Memory B cell (primary cell): ENCODE results near the gene GRM8.

Source experiments
- ATAC-seq: fragments of 150-1000 bp; cut with Tn5 transposase; 2 replicates; pipeline ENCODE4 v1.10.0; 2021; ENCODE audit warnings: low read depth, mild to moderate bottlenecking, moderate library complexity
- DNase-seq, 2 donors: peaks; one replicate each; pipeline ENCODE4 v3.0.0; 2022; ENCODE audit warnings: low spot score in 2 of 2
- H3K27ac Mint-ChIP-seq: one replicate; pipeline ENCODE4 v1.8.0; 2022; ENCODE audit warnings: mild to moderate bottlenecking, moderate library complexity, mixed read lengths
- H3K27me3 Mint-ChIP-seq: one replicate; pipeline ENCODE4 v1.8.0; 2022; ENCODE audit warnings: mixed read lengths
- H3K36me3 Mint-ChIP-seq: one replicate; pipeline ENCODE4 v1.8.0; 2022; ENCODE audit warnings: mild to moderate bottlenecking, mixed read lengths
- H3K4me1 Mint-ChIP-seq: one replicate; pipeline ENCODE4 v1.8.0; 2022; ENCODE audit warnings: mixed read lengths
- H3K4me3 Mint-ChIP-seq: one replicate; pipeline ENCODE4 v1.8.0; 2022; ENCODE audit warnings: mild to moderate bottlenecking, moderate library complexity, mixed read lengths
- H3K9me3 Mint-ChIP-seq: one replicate; pipeline ENCODE4 v1.8.0; 2022; ENCODE audit warnings: mixed read lengths

The GRM8 gene

GRCh38 chr7:126657599-126658358 lies 595.0 kb downstream of the GRM8 start:
- peaks cover 2% of the 10 kb centered on the region for H3K27me3 Mint-ChIP-seq
- no peaks in the 10 kb centered on the region for H3K36me3 Mint-ChIP-seq
- H3K27ac Mint-ChIP-seq: peak overlapping the region; percentile 73
- H3K9me3 Mint-ChIP-seq: peaks cover 1% of the 10 kb centered on the region
- ATAC-seq (peak; percentile 89), DNase-seq (no peak)
- H3K4me1 Mint-ChIP-seq: peaks cover 8% of the 10 kb centered on the region
- no peak overlapping the region for H3K4me3 Mint-ChIP-seq

- no peak overlapping the region for H3K4me3 Mint-ChIP-seq
- no peak for ATAC-seq
- DNase-seq: no peak
- no peaks in the 10 kb centered on the region for H3K36me3 Mint-ChIP-seq
- H3K27me3 Mint-ChIP-seq: peaks cover 2% of the 10 kb centered on the region
- peaks cover 1% of the 10 kb centered on the region for H3K9me3 Mint-ChIP-seq
- H3K4me1 Mint-ChIP-seq: peaks cover 8% of the 10 kb centered on the region
- no peak overlapping the region for H3K27ac Mint-ChIP-seq
Observed at GRCh38 chr7:126657137-126657536, 595.6 kb downstream of the GRM8 start.

DNA sequence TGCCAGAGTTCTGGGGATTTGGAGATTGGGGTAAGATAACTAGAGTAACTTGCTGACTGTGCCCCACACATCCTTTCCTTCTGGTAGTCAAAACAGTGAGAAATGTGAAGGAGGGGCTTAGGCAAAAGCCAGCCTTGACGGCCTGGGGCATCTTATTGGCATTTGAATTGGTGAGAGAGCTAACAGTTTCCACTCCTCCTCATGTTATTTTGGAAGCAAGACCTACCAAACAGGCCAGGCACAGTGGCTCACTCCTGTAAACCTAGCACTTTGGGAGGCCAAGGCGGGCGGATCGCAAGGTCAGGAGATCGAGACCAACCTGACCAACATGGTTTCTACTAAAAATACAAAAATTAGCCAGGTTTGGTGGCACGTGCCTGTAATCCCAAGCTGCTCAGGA lies 596.6 kb downstream of the GRM8 start:
- no peak for ATAC-seq
- peaks cover 8% of the 10 kb centered on the region for H3K4me1 Mint-ChIP-seq
- H3K4me3 Mint-ChIP-seq: no peak overlapping the region

GRCh38 chr7:126637538-126637937 lies 615.2 kb downstream of the GRM8 start:
- DNase-seq (no peak), ATAC-seq (no peak)
- H3K4me3 Mint-ChIP-seq: no peak overlapping the region
- H3K9me3 Mint-ChIP-seq: no peaks in the 10 kb centered on the region
- no peaks in the 10 kb centered on the region for H3K4me1 Mint-ChIP-seq
- H3K27me3 Mint-ChIP-seq: peaks cover 3% of the 10 kb centered on the region
- H3K36me3 Mint-ChIP-seq: no peaks in the 10 kb centered on the region
- no peak overlapping the region for H3K27ac Mint-ChIP-seq

More for the DNA sequence above, 596.6 kb downstream of the GRM8 start:
- Mint-ChIP-seq H3K27ac (no peak overlapping the region), H3K27me3 (peaks cover 2% of the 10 kb centered on the region), H3K9me3 (peaks cover 1% of the 10 kb centered on the region), H3K36me3 (no peaks in the 10 kb centered on the region)
- DNase-seq: no peak

DNA sequence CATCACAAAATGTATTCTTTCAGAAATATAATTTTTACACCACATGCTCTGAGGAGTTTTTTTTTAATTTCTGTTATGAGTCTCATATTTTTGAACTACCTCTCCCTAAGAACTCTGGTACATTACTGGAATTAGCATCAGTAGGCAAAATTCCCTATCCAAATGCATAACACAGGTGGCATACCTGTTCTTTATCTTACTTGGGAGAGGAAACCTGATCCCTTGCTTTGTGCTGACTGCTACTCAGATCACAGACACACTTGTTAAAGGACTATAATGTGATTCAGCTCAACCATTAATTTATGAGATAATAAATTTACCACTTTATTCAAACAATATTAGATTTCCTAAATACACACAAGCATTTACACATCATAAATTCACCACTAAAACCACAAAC lies 617.2 kb downstream of the GRM8 start:
- no peak for ATAC-seq
- H3K9me3 Mint-ChIP-seq: no peaks in the 10 kb centered on the region
- peaks cover 3% of the 10 kb centered on the region for H3K27me3 Mint-ChIP-seq
- H3K36me3 Mint-ChIP-seq: no peaks in the 10 kb centered on the region
- no peak for DNase-seq
- no peak overlapping the region for H3K4me3 Mint-ChIP-seq
- no peaks in the 10 kb centered on the region for H3K4me1 Mint-ChIP-seq
- H3K27ac Mint-ChIP-seq: no peak overlapping the region

- Mint-ChIP-seq H3K36me3 (no peaks in the 10 kb centered on the region), H3K4me3 (no peak overlapping the region), H3K4me1 (no peaks in the 10 kb centered on the region), H3K27ac (no peak overlapping the region), H3K9me3 (no peaks in the 10 kb centered on the region), H3K27me3 (no peaks in the 10 kb centered on the region)
- DNase-seq (no peak), ATAC-seq (no peak)
Observed at GRCh38 chr7:126608339-126608776, 644.4 kb downstream of the GRM8 start.

GRCh38 chr7:126606331-126606730 lies 646.4 kb downstream of the GRM8 start:
- ATAC-seq: no peak
- Mint-ChIP-seq H3K36me3 (no peaks in the 10 kb centered on the region), H3K4me3 (no peak overlapping the region), H3K27me3 (no peaks in the 10 kb centered on the region), H3K4me1 (no peaks in the 10 kb centered on the region), H3K27ac (no peak overlapping the region), H3K9me3 (no peaks in the 10 kb centered on the region)
- no peak for DNase-seq

DNA sequence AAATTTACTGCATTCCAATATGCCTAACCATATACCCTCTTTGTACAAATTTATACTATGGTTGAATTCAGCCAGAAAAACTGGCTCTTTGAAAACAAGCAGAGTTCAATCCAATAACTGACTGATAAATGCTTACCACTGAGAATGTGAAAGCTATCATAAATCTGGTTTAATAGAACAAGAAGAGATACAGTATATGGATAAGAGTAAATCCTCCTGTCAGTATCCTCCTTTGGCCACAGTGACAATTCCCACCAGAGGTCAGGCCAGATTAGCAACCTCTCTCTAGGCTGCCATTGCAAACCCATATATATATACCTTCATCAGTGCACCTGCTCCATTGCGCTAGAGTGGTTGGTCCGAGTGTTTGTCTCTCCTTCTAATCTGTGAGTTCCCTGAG lies 647.2 kb downstream of the GRM8 start:
- H3K9me3 Mint-ChIP-seq: no peaks in the 10 kb centered on the region
- ATAC-seq (no peak), DNase-seq (no peak)
- H3K36me3 Mint-ChIP-seq: no peaks in the 10 kb centered on the region
- H3K4me3 Mint-ChIP-seq: no peak overlapping the region
- H3K27ac Mint-ChIP-seq: no peak overlapping the region
- no peaks in the 10 kb centered on the region for H3K27me3 Mint-ChIP-seq
- no peaks in the 10 kb centered on the region for H3K4me1 Mint-ChIP-seq

DNA sequence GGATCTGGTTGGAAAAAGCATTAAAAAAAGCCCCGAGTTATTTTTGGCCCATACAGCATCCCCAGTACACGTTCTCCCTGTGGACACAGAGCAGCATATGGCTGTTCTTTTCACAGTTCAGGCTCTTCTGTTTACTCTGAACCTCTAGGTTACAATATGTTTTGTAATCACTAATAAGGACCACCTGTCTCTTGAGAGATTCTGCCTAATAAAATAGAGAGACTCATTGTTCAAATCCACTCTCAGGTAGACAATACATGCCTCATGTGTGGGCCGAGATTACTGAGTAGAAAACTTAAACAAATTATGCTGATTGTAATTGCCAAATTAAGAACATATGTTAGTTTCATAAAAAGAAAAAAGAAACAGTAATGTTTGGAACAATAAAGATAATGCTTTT lies 647.7 kb downstream of the GRM8 start:
- Mint-ChIP-seq H3K4me3 (no peak overlapping the region), H3K36me3 (no peaks in the 10 kb centered on the region), H3K27me3 (no peaks in the 10 kb centered on the region), H3K27ac (no peak overlapping the region), H3K9me3 (no peaks in the 10 kb centered on the region), H3K4me1 (no peaks in the 10 kb centered on the region)
- no peak for DNase-seq
- no peak for ATAC-seq

- ATAC-seq (no peak), DNase-seq (no peak)
- no peaks in the 10 kb centered on the region for H3K36me3 Mint-ChIP-seq
- H3K4me3 Mint-ChIP-seq: no peak overlapping the region
- no peak overlapping the region for H3K27ac Mint-ChIP-seq
- no peaks in the 10 kb centered on the region for H3K4me1 Mint-ChIP-seq
- peaks cover 10% of the 10 kb centered on the region for H3K9me3 Mint-ChIP-seq
- no peaks in the 10 kb centered on the region for H3K27me3 Mint-ChIP-seq
Observed at GRCh38 chr7:126589068-126589684, 663.6 kb downstream of the GRM8 start.

GRCh38 chr7:126578338-126578737 lies 674.4 kb downstream of the GRM8 start:
- H3K36me3 Mint-ChIP-seq: no peaks in the 10 kb centered on the region
- H3K4me1 Mint-ChIP-seq: no peaks in the 10 kb centered on the region
- ATAC-seq (no peak), DNase-seq (no peak)
- H3K27me3 Mint-ChIP-seq: no peaks in the 10 kb centered on the region
- H3K4me3 Mint-ChIP-seq: no peak overlapping the region
- H3K9me3 Mint-ChIP-seq: peaks cover 1% of the 10 kb centered on the region
- H3K27ac Mint-ChIP-seq: no peak overlapping the region

GRCh38 chr7:126574276-126575250 lies 678.2 kb downstream of the GRM8 start:
- Mint-ChIP-seq H3K4me1 (no peaks in the 10 kb centered on the region), H3K9me3 (peaks cover 4% of the 10 kb centered on the region), H3K27me3 (no peaks in the 10 kb centered on the region), H3K36me3 (no peaks in the 10 kb centered on the region), H3K27ac (no peak overlapping the region), H3K4me3 (no peak overlapping the region)
- ATAC-seq (no peak), DNase-seq (no peak)

DNA sequence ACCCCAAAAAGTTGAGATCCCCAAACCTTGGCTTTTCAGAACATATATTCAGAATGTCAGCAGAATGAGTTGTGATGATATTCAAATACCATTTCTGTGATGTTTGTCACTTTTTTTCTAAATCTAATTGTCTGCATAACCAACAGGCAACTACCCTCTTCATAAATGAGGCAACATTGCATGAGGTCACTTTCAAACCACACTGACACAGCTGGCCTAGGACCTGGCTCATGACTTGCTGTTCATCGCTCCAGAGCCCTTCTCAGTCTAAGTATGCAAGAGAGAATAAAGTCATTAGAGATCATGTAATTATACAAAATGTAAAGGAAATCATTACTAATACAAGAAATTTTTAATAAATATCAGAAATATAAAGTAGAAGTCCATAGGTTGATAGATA lies 681.9 kb downstream of the GRM8 start:
- Mint-ChIP-seq H3K27me3 (no peaks in the 10 kb centered on the region), H3K4me1 (no peaks in the 10 kb centered on the region), H3K36me3 (no peaks in the 10 kb centered on the region), H3K27ac (no peak overlapping the region), H3K4me3 (no peak overlapping the region), H3K9me3 (peaks cover 2% of the 10 kb centered on the region)
- DNase-seq (no peak), ATAC-seq (no peak)

- Mint-ChIP-seq H3K36me3 (no peaks in the 10 kb centered on the region), H3K4me1 (no peaks in the 10 kb centered on the region), H3K27ac (no peak overlapping the region), H3K9me3 (peaks cover 5% of the 10 kb centered on the region), H3K4me3 (no peak overlapping the region), H3K27me3 (no peaks in the 10 kb centered on the region)
- DNase-seq (no peak), ATAC-seq (no peak)
Observed at GRCh38 chr7:126569402-126569801, 683.3 kb downstream of the GRM8 start.
